GM19023 (cell line): ENCODE measurements around the gene UCN2.
"Not testable (repeated sequence)": the region's sequence is repeated elsewhere in the genome, so short reads cannot be mapped to it uniquely, and the experiment has no call there.

ENCODE experiments used
- ATAC-seq: cut with Tn5 transposase; IDR thresholded peaks from one replicate; pipeline ENCODE4 v1.9.1; 2021; ENCODE audit warnings: mild to moderate bottlenecking, moderate library complexity; ENCODE audit not compliant: unreplicated experiment

Gene UCN2

GRCh38 chr3:48543271-48543866 is 20.2 kb downstream of the UCN2 start:
- ATAC-seq: no peak

GRCh38 chr3:48538451-48538850 is 25.1 kb downstream of the UCN2 start:
- no peak for ATAC-seq

DNA sequence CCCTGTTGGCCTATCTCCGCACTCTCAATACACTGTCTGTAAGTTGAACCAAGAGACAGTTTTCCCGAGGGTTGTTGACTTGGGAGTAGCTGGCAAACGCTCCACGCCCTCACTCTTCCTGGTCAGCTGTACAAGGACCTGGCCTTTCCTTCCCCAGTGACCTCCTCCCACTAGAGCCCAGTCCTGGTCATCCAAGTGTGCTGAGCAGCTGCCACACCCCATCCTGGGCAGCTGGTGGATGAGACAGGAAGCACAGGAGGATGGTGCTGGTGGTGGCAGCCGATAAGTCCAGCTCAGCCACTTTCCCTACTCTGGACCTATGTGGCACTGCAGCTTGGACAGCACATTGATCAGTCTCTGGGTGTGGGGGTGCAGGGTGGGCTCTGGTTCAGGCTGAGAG is 26.8 kb downstream of the UCN2 start:
- no peak for ATAC-seq

DNA sequence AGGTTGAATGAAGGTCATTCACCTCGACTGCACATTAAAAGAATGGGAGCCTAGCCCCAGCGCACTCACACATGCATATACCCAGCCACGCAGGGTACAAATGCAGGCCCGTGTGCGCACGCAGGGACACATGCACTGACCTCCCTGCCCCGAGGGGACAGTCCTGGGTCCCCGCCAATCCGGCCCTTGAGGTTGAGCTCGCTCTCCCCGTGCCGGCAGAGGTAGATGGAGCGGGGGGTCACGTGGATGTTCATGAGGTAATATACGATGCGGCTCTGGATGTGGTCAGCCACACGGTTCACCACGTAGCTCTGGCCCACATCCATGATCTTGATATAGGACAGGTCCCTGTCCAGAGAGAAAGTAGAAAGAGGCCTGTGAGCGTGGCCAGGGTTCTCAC is 27.5 kb downstream of the UCN2 start:
- ATAC-seq: no peak

DNA sequence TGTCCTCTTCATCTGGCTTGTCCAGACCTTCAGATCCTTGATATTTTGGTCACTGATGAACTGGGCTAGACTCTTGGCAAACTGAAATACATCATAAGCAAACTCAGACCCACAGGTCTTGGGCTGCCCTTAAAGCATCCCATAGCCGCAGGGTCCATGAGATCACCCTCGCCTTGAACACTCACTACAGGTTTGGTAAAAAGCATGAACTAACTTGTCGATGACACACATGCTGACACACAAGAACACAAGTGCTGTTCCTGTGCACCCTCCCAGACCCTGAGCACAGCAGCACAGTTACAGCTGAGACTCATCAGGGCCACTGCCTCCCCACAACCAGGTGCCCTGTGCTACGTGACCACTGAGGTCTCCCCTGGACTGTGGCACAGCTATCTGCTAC is 28.0 kb downstream of the UCN2 start:
- ATAC-seq: no peak

- ATAC-seq: no peak
Measured at GRCh38 chr3:48532977-48533337, 30.6 kb downstream of the UCN2 start.

GRCh38 chr3:48532271-48532976 is 31.2 kb downstream of the UCN2 start:
- ATAC-seq: no peak

DNA sequence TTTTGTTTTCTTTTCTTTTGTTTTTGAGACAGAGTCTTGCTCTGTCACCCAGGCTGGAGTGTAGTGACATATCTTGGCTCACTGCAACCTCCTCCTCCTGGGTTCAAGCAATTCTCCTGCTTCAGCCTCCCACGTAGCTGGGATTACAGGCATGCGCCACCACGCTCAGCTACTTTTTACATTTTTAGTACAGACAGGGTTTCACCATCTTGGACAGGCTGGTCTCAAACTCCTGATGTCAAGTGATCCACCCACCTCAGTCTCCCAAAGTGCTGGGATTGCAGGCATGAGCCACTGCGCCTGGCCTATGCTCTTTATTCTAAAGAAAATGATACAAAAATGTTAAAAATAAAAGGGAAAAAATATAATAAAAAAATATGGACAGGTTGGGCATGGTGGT is 32.9 kb downstream of the UCN2 start:
- not testable (repeated sequence) for ATAC-seq

GRCh38 chr3:48528754-48529153 is 34.8 kb downstream of the UCN2 start:
- no peak for ATAC-seq

GRCh38 chr3:48528048-48528447 is 35.5 kb downstream of the UCN2 start:
- ATAC-seq: no peak

- ATAC-seq: no peak
Measured at GRCh38 chr3:48524970-48525369, 38.6 kb downstream of the UCN2 start.

- ATAC-seq: no peak
Measured at GRCh38 chr3:48521635-48522034, 41.9 kb downstream of the UCN2 start.

DNA sequence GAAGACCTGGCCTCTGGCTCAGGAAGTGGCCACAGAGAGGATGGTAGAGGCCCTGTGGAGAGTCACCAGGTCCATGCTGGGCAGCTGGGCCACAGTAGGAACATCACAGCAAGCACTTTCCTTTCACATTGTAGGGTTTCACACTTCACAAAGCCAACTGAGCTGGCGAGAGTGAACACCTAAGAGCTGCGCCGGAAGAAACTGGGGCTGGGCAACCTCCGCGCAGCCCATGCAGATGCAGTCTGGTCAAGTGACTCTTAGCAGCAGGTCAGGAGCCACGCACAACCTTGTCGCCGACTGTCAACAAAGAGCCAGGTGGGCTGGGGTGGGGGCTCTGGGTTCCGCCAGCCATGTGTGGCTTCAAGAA is 44.3 kb downstream of the UCN2 start:
- no peak for ATAC-seq

DNA sequence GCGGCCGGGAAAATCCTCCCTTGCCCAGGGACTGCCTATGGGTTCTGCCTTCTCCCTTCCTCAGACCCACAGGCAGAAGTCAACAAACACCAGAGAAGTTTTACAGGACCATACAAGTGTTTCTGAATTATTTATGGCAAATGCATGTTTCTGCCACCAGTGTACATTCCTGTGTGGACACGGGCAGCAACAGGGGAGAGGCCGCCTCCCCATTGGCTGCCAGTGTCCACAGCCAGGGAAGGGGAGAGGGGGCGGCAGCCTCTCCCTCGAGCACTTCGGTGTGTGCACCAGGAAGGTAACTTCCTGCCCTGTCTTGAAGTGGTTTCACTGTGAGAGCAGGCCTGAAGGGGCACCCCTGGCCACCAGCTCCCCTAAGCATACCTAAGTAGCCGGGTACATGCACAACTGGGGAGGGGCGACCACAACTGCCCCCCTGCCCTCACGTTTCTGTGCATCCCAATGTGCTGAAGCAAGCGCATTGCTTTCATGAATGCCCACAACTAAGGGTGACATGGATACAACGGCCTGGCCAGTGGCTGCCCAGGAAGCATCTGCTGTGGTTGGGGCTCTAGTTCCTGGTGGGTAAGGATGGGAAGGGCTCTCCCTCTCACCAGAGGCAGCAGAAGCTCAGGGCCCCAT is 44.8 kb downstream of the UCN2 start:
- no peak for ATAC-seq

DNA sequence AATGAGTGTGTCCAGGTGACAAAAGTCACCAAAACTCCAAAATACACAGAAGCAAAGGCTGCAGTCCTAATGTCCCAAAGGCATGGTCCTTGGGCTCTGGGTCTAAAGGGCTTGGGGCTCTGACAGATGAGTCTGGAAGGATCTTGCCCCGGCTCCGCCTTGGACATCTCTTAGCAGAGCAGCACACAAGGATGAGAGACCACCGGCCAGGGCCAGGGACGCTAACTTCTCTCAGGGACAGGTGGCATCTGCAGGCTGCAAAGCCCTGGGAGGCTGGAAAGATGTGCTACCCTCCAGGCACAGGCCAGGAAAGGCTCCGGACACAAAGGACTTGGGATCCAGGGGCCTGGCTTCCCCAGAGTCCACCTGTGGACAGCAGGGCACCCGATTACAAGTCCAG is 45.5 kb downstream of the UCN2 start:
- no peak for ATAC-seq

GRCh38 chr3:48516571-48516970 is 47.0 kb downstream of the UCN2 start:
- ATAC-seq: no peak

DNA sequence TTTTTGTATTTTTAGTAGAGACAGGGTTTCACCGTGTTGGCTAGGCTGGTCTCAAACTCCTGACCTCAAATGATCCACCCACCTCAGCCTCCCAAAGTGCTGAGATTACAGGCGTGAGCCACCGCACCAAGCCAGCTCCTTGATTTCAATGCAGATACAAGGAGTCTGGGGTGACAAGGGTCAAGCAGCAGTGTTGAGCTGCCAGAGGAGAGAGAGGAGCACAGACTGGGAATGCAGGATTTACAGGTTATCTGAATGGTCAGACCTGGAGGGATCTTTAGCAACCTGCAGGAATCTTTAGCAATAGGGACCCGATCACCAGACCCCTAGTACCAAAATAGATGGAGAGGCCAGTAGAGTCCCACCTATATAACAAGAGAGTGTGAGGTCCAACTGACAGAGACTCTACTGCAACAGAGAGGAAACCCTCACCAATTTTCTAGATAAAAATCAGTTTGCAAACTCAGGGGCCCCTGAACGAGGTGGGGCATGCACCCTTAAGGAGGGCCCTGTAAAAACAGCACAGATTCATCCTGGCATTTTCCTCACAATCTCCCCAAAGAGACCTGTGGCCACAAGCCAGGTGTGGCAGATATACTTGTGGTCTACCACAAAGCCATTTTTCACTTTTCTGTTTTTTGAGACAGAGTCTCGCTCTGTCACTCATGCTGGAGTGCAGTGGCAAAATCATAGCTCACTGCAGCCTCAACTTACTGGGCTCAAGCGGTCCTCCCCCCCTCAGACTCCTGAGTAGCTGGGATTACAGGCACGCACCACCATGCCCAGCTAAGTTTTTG is 49.0 kb downstream of the UCN2 start:
- ATAC-seq: no peak
